Neural crest cell (in vitro differentiated cells): Measurements from ENCODE around the gene FYTTD1. TPM values are rescaled to one million over a fixed set of nuclear protein-coding genes. Genes with fewer than 3 reads are reported as not detected.

Experiments used
- DNase-seq: peaks from one replicate; pipeline ENCODE4 v3.0.0; 2021; ENCODE audit warnings: low read depth, mixed read lengths, low spot score
- H3K27ac Mint-ChIP-seq: one replicate; pipeline ENCODE4 v1.8.0; 2021; ENCODE audit warnings: mild to moderate bottlenecking, mixed read lengths; ENCODE audit not compliant: unreplicated experiment
- H3K27me3 Mint-ChIP-seq: 2 replicates; pipeline ENCODE4 v1.8.0; 2021; ENCODE audit warnings: low read depth, mild to moderate bottlenecking, mixed read lengths
- H3K36me3 Mint-ChIP-seq: 2 replicates; pipeline ENCODE4 v1.8.0; 2021; ENCODE audit warnings: low read depth, mild to moderate bottlenecking, mixed read lengths
- H3K4me1 Mint-ChIP-seq: 2 replicates; pipeline ENCODE4 v1.8.0; 2021; ENCODE audit warnings: mixed read lengths
- H3K4me3 Mint-ChIP-seq: one replicate; pipeline ENCODE4 v1.8.0; 2021; ENCODE audit warnings: mild to moderate bottlenecking, mixed read lengths
- H3K9me3 Mint-ChIP-seq: 2 replicates; pipeline ENCODE4 v1.8.0; 2021; ENCODE audit warnings: mixed read lengths
- CTCF ChIP-seq: fragments of 200-600 bp; sonication (generic); conservative IDR thresholded peaks from 2 replicates; pipeline ENCODE4 v1.5.0; 2021; ENCODE audit warnings: antibody characterized with exemption, mild to moderate bottlenecking
- total RNA-seq: library from RNA; stranded (reverse); gene quantifications from 2 replicates; pipeline ENCODE4 v1.2.1, GENCODE V29; 2021

Gene FYTTD1
- total RNA-seq, 1 donor from 2014 or later: 52.5 TPM

GRCh38 chr3:197801891-197802778 lies 52.5 kb downstream of the FYTTD1 start:
- peaks cover 18% of the 10 kb centered on the region for H3K4me1 Mint-ChIP-seq
- H3K9me3 Mint-ChIP-seq: no peaks in the 10 kb centered on the region
- TF ChIP-seq CTCF: peak; percentile 50
- H3K4me3 Mint-ChIP-seq: no peak overlapping the region
- no peaks in the 10 kb centered on the region for H3K27me3 Mint-ChIP-seq
- no peak for DNase-seq
- H3K36me3 Mint-ChIP-seq: no peaks in the 10 kb centered on the region
- H3K27ac Mint-ChIP-seq: no peak overlapping the region

DNA sequence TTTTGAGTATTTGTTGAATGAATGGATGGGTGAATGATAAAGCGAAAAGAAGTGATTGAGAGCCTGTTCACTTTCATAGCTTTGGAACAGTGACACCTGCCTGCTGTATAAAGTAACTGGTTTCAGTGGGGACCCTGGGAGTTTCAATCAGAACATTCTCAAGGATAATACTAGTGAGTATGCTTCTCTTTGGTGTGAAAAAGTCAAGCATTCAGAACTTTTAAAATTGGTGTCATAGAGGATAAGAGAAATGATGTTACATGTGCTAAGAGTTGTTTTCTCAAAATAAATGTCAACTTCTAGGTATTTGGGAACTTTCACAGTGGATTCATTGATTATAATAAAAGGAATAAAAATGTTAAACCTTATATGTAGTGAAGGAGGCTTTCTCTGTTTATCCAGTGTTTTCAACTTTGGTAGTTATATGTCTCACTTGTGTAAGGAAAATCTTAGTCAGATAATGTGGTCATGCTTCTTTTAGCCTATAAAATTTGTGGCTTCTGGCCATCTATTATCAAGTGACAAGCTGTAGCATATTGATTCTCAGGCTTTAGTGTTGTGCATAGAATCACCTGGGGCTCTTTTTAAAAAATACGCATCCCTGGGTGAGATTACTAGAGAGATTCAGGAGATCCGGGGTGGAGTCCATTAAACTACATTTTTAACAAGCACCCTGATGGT lies 53.2 kb downstream of the FYTTD1 start:
- Mint-ChIP-seq H3K4me1 (peaks cover 24% of the 10 kb centered on the region), H3K27ac (no peak overlapping the region), H3K9me3 (peaks cover 3% of the 10 kb centered on the region), H3K27me3 (no peaks in the 10 kb centered on the region), H3K4me3 (no peak overlapping the region), H3K36me3 (peaks cover 3% of the 10 kb centered on the region)
- no peak for TF ChIP-seq CTCF
- no peak for DNase-seq

GRCh38 chr3:197804511-197804910 lies 54.8 kb downstream of the FYTTD1 start:
- no peak for TF ChIP-seq CTCF
- Mint-ChIP-seq H3K9me3 (peaks cover 3% of the 10 kb centered on the region), H3K4me3 (no peak overlapping the region), H3K36me3 (peaks cover 4% of the 10 kb centered on the region), H3K27ac (no peak overlapping the region), H3K27me3 (no peaks in the 10 kb centered on the region), H3K4me1 (peaks cover 29% of the 10 kb centered on the region)
- no peak for DNase-seq

GRCh38 chr3:197807969-197808587 lies 58.4 kb downstream of the FYTTD1 start:
- no peak for DNase-seq
- H3K27ac Mint-ChIP-seq: peak overlapping the region; percentile 94
- peaks cover 3% of the 10 kb centered on the region for H3K9me3 Mint-ChIP-seq
- no peak overlapping the region for H3K4me3 Mint-ChIP-seq
- H3K27me3 Mint-ChIP-seq: no peaks in the 10 kb centered on the region
- TF ChIP-seq CTCF: no peak
- H3K4me1 Mint-ChIP-seq: peaks cover 27% of the 10 kb centered on the region
- peaks cover 4% of the 10 kb centered on the region for H3K36me3 Mint-ChIP-seq

DNA sequence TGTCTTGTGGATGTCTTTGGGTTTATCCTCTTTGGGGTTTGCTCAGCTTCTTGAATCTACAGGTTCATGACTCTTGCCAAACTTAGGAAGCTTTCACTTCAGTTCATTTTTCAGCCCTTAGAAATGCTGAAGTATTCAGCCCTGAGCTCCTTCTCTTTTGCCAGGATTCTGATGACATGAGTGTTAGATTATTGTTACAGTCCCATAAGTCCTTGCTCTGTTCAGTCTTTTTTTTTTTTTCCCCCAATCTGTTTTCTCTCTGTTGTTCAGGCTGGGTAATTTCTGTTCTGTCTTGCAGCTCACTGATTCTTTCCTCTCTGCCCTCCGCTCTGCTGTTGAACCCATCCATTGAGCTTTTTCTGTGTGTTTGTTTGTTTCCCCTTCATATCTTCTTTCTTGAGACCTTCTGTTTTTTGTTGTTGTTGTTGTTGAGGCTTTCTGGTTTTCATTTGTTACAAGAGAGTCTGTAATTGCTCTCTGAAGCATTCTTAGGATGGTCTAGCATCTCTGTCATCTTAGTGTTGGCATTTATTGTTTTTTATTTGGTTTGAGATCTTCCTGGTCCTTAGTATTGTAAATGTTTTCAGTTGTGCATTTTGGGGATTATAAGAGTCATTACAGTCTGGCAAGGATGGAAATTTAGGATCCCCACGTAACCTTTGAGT lies 59.8 kb downstream of the FYTTD1 start:
- Mint-ChIP-seq H3K4me3 (no peak overlapping the region), H3K36me3 (peaks cover 8% of the 10 kb centered on the region), H3K27me3 (no peaks in the 10 kb centered on the region), H3K4me1 (peaks cover 35% of the 10 kb centered on the region), H3K9me3 (peaks cover 3% of the 10 kb centered on the region), H3K27ac (no peak overlapping the region)
- no peak for DNase-seq
- TF ChIP-seq CTCF: no peak
